GM20000 (cell line): ENCODE results near the gene RAPGEF1.

ENCODE experiments used
- DNase-seq: peaks from one replicate; pipeline ENCODE4 v3.0.0; 2012; ENCODE audit warnings: low spot score
- CTCF ChIP-seq: IDR thresholded peaks from 2 replicates; pipeline ENCODE4 v1.5.1; 2012; ENCODE audit warnings: mild to moderate bottlenecking, control low read depth; ENCODE audit errors: extremely low read depth, missing control alignments

RAPGEF1 gene

GRCh38 chr9:131738293-131739132 lies 1.4 kb downstream of the RAPGEF1 start:
- TF ChIP-seq CTCF = no peak
- DNase-seq = no peak

GRCh38 chr9:131737426-131737825 lies 2.5 kb downstream of the RAPGEF1 start:
- DNase-seq = no peak
- no peak for TF ChIP-seq CTCF

GRCh38 chr9:131736431-131736830 lies 3.4 kb downstream of the RAPGEF1 start:
- DNase-seq = no peak
- no peak for TF ChIP-seq CTCF

- no peak for TF ChIP-seq CTCF
- no peak for DNase-seq
These were observed 4.4 kb downstream of the RAPGEF1 start for GRCh38 chr9:131735238-131736128.

GRCh38 chr9:131734781-131735180 lies 5.1 kb downstream of the RAPGEF1 start:
- no peak for DNase-seq
- no peak for TF ChIP-seq CTCF

- no peak for TF ChIP-seq CTCF
- no peak for DNase-seq
These were observed 5.7 kb downstream of the RAPGEF1 start for GRCh38 chr9:131734165-131734610.

- no peak for TF ChIP-seq CTCF
- DNase-seq = no peak
These were observed 6.3 kb downstream of the RAPGEF1 start for GRCh38 chr9:131733541-131734061.
